ENCODE results near the gene DUSP8.
"Not testable (repeated sequence)": the region's sequence is repeated elsewhere in the genome, so short reads cannot be mapped to it uniquely, and the experiment has no call there.

The DUSP8 gene

DNA sequence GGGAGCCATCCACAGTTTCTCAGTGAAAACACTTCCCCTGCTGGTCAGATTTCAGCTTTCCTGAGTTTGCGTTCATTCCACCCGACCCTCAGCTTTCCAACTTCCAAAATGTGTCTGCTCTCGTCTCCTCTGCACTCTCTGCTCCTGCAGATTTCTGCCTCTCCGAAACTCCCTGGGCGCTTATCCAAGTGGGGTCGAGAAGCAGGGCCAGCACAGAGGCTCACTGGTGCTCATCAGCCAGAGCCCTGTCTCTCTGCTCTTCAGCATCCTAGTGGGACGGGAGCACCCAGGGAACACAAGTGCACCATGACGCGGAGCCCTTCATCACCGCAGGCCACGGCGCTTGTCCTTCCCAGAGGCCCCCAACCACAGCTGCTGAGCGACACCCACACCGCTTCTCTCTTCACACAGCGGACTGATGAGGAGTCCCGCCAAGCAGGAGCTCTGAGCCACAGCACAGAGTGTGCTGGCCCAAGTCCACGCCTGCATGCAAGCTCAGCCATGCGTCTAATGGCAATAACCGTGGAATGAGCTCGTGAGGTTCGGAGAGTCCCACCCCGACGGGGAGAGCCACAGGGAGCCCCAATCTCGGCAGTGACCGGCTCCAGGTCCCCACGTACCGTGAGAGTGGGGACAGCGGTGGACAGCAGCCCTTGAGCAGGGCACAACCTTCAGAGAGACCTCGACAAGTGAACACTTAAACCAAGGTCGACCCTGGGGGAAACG is 57.6 kb downstream of the DUSP8 start:
- WGBS, 2 donors (ENCODE audit: extremely low coverage in 2 of 2, insufficient read length in 2 of 2, insufficient replicate concordance in 1 of 2), result no CpG with 5 or more reads among the region's 31 CpGs
- Histone ChIP-seq H3K36me3 (replicated peaks in 1 of 2; ENCODE audit: control insufficient read depth in 2 of 2, insufficient read depth in 2 of 2, low read length in 2 of 2) (no peaks in the 10 kb centered on the region), H3K4me3 (ENCODE audit: low read length in 2 of 2) (peak overlapping the region in 1 of 2 donors; percentile 12), H3K27me3 (ENCODE audit: control insufficient read depth in 3 of 3, insufficient read depth in 3 of 3, low read depth in 1 of 3, low read length in 3 of 3) (no peaks in the 10 kb centered on the region), H3K4me1 (ENCODE audit: control insufficient read depth in 2 of 2, insufficient read depth in 1 of 2, low read depth in 1 of 2, low read length in 2 of 2) (peaks cover 7 to 17% of the 10 kb centered on the region in 2 donors), H2AK5ac (ENCODE audit: low read depth, low read length) (peak overlapping the region; percentile 9), H2BK5ac (ENCODE audit: low read length) (peak overlapping the region; percentile 16), H3K79me1 (ENCODE audit: low read depth, low read length) (peaks cover 19% of the 10 kb centered on the region), H2BK120ac (ENCODE audit: low read depth, low read length) (no peak overlapping the region), H3K27ac (replicated peaks; ENCODE audit: low read length) (no peak overlapping the region), H3K18ac (ENCODE audit: low read length) (peak overlapping the region; percentile 6), H3K9me3 (replicated peaks in 1 of 2; ENCODE audit: control insufficient read depth in 2 of 2, insufficient read depth in 1 of 2, low read depth in 1 of 2, low read length in 2 of 2) (no peaks in the 10 kb centered on the region), H3K9ac (ENCODE audit: low read depth, low read length, poor library complexity) (no peak overlapping the region), H2BK12ac (ENCODE audit: low read length) (peak overlapping the region; percentile 28), H4K8ac (ENCODE audit: low read depth, low read length) (no peak overlapping the region), H2BK15ac (ENCODE audit: low read length) (no peak overlapping the region), H4K91ac (ENCODE audit: low read depth, low read length, poor library complexity) (no peak overlapping the region), H3K23ac (ENCODE audit: low read depth, low read length, poor library complexity) (peak overlapping the region; percentile 28), H3K4me2 (ENCODE audit: insufficient read depth, low read length, poor library complexity, severe bottlenecking) (no peak overlapping the region), H3K4ac (ENCODE audit: low read length) (no peak overlapping the region), H3K14ac (ENCODE audit: low read length) (no peak overlapping the region), H2AFZ (ENCODE audit: low read length) (no peak overlapping the region)
- DNase-seq (ENCODE audit: low spot score), result no peak

DNA sequence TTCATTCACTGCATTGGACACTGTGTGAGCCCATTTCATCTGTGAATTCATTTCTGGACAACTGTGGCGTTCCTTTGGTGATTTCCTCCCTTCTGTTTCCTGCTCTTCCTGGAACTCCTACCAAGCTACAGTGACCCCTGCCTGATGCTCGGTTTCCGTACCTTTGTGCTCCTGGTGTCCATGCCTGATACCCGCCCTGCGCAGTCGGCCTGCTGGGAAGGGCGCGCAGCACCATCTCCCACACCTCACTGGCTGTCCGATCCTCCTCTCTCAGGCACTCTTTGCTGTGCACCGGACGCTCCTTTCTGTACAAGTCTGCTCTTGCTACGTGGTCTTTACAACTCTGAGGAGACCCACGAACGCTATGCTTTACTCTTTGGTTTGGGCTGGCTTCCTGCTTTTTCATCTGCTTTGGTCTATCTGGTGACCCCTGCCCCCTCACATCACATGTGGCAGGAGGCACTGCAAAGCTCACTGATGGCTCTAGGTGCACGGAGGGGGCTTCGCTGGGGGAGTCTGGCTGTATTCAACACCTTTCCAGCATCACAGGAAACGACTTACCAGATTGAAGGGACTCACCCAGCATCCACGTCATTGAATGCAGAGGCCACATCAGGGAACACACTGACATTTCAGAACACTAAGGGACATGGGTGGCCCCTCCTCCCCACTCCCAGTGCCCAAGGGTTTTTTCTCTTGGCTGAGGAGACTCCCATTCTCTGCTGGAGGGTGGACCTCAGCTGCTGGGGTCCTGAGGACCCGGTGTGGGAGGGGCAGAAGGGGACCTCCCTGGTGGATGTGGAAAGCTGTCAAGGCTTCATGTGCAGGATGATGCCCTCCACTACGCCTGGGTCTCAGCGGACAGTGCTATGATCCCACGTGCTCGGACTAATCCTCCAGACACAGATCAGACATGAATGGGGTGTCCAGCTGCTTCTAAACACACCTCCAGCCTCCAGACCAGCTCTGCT is 58.5 kb downstream of the DUSP8 start:
- Histone ChIP-seq H2AFZ (ENCODE audit: low read length) (no peak overlapping the region), H3K4ac (ENCODE audit: low read length) (no peak overlapping the region), H3K9ac (ENCODE audit: low read depth, low read length, poor library complexity) (no peak overlapping the region), H3K4me2 (ENCODE audit: insufficient read depth, low read length, poor library complexity, severe bottlenecking) (no peak overlapping the region), H4K91ac (ENCODE audit: low read depth, low read length, poor library complexity) (no peak overlapping the region), H3K4me1 (ENCODE audit: control insufficient read depth in 2 of 2, insufficient read depth in 1 of 2, low read depth in 1 of 2, low read length in 2 of 2) (peaks cover 7 to 17% of the 10 kb centered on the region in 2 donors), H2BK5ac (ENCODE audit: low read length) (no peak overlapping the region), H2BK120ac (ENCODE audit: low read depth, low read length) (no peak overlapping the region), H2BK15ac (ENCODE audit: low read length) (no peak overlapping the region), H3K4me3 (ENCODE audit: low read length in 2 of 2) (no peak overlapping the region), H2AK5ac (ENCODE audit: low read depth, low read length) (no peak overlapping the region), H3K14ac (ENCODE audit: low read length) (no peak overlapping the region), H3K27ac (replicated peaks; ENCODE audit: low read length) (no peak overlapping the region), H2BK12ac (ENCODE audit: low read length) (no peak overlapping the region), H3K36me3 (replicated peaks in 1 of 2; ENCODE audit: control insufficient read depth in 2 of 2, insufficient read depth in 2 of 2, low read length in 2 of 2) (no peaks in the 10 kb centered on the region), H3K9me3 (replicated peaks in 1 of 2; ENCODE audit: control insufficient read depth in 2 of 2, insufficient read depth in 1 of 2, low read depth in 1 of 2, low read length in 2 of 2) (no peaks in the 10 kb centered on the region), H3K18ac (ENCODE audit: low read length) (peak overlapping the region; percentile 29), H4K8ac (ENCODE audit: low read depth, low read length) (peak overlapping the region; percentile 95), H3K23ac (ENCODE audit: low read depth, low read length, poor library complexity) (no peak overlapping the region), H3K79me1 (ENCODE audit: low read depth, low read length) (peaks cover 19% of the 10 kb centered on the region), H3K27me3 (ENCODE audit: control insufficient read depth in 3 of 3, insufficient read depth in 3 of 3, low read depth in 1 of 3, low read length in 3 of 3) (no peaks in the 10 kb centered on the region)
- no CpG with 5 or more reads among the region's 23 CpGs for WGBS, 2 donors (ENCODE audit: extremely low coverage in 2 of 2, insufficient read length in 2 of 2, insufficient replicate concordance in 1 of 2)
- DNase-seq (ENCODE audit: low spot score), result no peak

DNA sequence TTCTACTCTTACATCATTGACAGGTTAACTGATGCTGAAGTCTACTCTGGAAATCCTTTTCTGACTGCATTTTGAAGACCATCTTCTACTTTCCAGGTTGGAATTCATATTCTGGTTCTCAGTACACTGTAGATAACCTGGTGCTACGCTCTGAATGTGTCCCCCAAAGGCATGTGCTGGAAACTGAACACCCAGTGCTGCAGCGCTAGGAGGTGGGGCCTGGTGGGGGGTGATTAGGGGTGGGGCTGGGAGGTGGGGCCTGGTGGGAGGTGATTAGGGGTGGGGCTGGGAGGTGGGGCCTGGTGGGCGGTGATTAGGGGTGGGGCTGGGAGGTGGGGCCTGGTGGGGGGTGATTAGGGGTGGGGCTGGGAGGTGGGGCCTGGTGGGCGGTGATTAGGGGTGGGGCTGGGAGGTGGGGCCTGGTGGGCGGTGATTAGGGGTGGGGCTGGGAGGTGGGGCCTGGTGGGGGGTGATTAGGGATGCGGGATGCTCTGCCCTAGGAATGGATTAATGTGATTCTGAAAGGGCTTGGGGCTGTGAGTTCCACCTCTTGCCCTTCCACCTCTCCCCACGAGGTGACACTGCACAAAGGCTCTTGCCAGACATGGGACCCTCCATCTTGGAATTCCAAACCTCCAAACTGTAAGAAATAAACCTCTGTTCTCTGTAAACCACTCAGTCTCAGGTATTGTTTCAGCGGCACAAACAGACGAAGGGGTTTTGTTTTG is 59.4 kb downstream of the DUSP8 start:
- not testable (repeated sequence) for H3K14ac ChIP-seq (ENCODE audit: low read length); H2BK120ac ChIP-seq (ENCODE audit: low read depth, low read length); H4K8ac ChIP-seq (ENCODE audit: low read depth, low read length); H3K4me3 ChIP-seq (ENCODE audit: low read length in 2 of 2); H3K23ac ChIP-seq (ENCODE audit: low read depth, low read length, poor library complexity); H3K27ac ChIP-seq (replicated peaks; ENCODE audit: low read length); H3K36me3 ChIP-seq (replicated peaks in 1 of 2; ENCODE audit: control insufficient read depth in 2 of 2, insufficient read depth in 2 of 2, low read length in 2 of 2); H3K18ac ChIP-seq (ENCODE audit: low read length); H3K4ac ChIP-seq (ENCODE audit: low read length); H3K4me2 ChIP-seq (ENCODE audit: insufficient read depth, low read length, poor library complexity, severe bottlenecking); H2BK12ac ChIP-seq (ENCODE audit: low read length); H3K9me3 ChIP-seq (replicated peaks in 1 of 2; ENCODE audit: control insufficient read depth in 2 of 2, insufficient read depth in 1 of 2, low read depth in 1 of 2, low read length in 2 of 2); H2AFZ ChIP-seq (ENCODE audit: low read length); H3K9ac ChIP-seq (ENCODE audit: low read depth, low read length, poor library complexity); H4K91ac ChIP-seq (ENCODE audit: low read depth, low read length, poor library complexity); DNase-seq (ENCODE audit: low spot score); H3K27me3 ChIP-seq (ENCODE audit: control insufficient read depth in 3 of 3, insufficient read depth in 3 of 3, low read depth in 1 of 3, low read length in 3 of 3); H2BK15ac ChIP-seq (ENCODE audit: low read length); H2BK5ac ChIP-seq (ENCODE audit: low read length); H2AK5ac ChIP-seq (ENCODE audit: low read depth, low read length)
- no CpG with 5 or more reads among the region's 9 CpGs for WGBS, 2 donors (ENCODE audit: extremely low coverage in 2 of 2, insufficient read length in 2 of 2, insufficient replicate concordance in 1 of 2)
- peaks cover 13% of the 10 kb centered on the region for H3K79me1 ChIP-seq (ENCODE audit: low read depth, low read length)
- peaks cover 8 to 21% of the 10 kb centered on the region in 2 donors for H3K4me1 ChIP-seq (ENCODE audit: control insufficient read depth in 2 of 2, insufficient read depth in 1 of 2, low read depth in 1 of 2, low read length in 2 of 2)
